KMS-11 (cell line): ENCODE measurements around the gene STX18.

Source experiments
- H2AFZ ChIP-seq: fragments of 200-600 bp; sonication (generic); 2 replicates; pipeline ENCODE4 v1.6.1; 2016; ENCODE audit warnings: antibody characterized with exemption, mixed run types, low read depth
- H3K27ac ChIP-seq: fragments of 200-600 bp; sonication (generic); 2 replicates; pipeline ENCODE4 v1.6.1; 2016; ENCODE audit warnings: mild to moderate bottlenecking, mixed run types
- H3K27me3 ChIP-seq: fragments of 200-600 bp; sonication (generic); 2 replicates; pipeline ENCODE4 v1.6.1; 2017; ENCODE audit warnings: mild to moderate bottlenecking, low read depth, mixed run types, moderate library complexity; ENCODE audit not compliant: insufficient read depth
- H3K36me3 ChIP-seq: fragments of 200-600 bp; sonication (generic); 2 replicates; pipeline ENCODE4 v1.6.1; 2017; ENCODE audit warnings: mild to moderate bottlenecking, mixed run types; ENCODE audit not compliant: insufficient read depth
- H3K4me1 ChIP-seq: fragments of 200-600 bp; sonication (generic); 2 replicates; pipeline ENCODE4 v1.6.1; 2016; ENCODE audit warnings: mild to moderate bottlenecking, low read depth, mixed run types; ENCODE audit not compliant: poor library complexity, severe bottlenecking
- H3K4me2 ChIP-seq: fragments of 200-600 bp; sonication (generic); 2 replicates; pipeline ENCODE4 v1.7.0; 2016; ENCODE audit warnings: mild to moderate bottlenecking, mixed run types
- H3K4me3 ChIP-seq: fragments of 200-600 bp; sonication (generic); IDR thresholded peaks from 2 replicates; pipeline ENCODE4 v1.6.1; 2017; ENCODE audit warnings: low read depth, low read length, mixed read lengths; ENCODE audit not compliant: insufficient read depth
- H3K79me2 ChIP-seq: fragments of 200-600 bp; sonication (generic); 2 replicates; pipeline ENCODE4 v1.6.1; 2016; ENCODE audit warnings: low read depth, mixed run types; ENCODE audit not compliant: insufficient read depth
- H3K9ac ChIP-seq: fragments of 200-600 bp; sonication (generic); 2 replicates; pipeline ENCODE4 v1.6.1; 2016; ENCODE audit warnings: mild to moderate bottlenecking, mixed run types
- H4K20me1 ChIP-seq: fragments of 200-600 bp; sonication (generic); 2 replicates; pipeline ENCODE4 v1.6.1; 2016; ENCODE audit warnings: mild to moderate bottlenecking, mixed run types; ENCODE audit not compliant: insufficient read depth
- CTCF ChIP-seq: fragments of 200-600 bp; sonication (generic); conservative IDR thresholded peaks from 2 replicates; pipeline ENCODE4 v1.6.1; 2017; ENCODE audit warnings: low read depth, mild to moderate bottlenecking, antibody characterized with exemption, low read length, moderate library complexity, mixed read lengths

STX18 gene

GRCh38 chr4:4437798-4438470, 103.9 kb downstream of the STX18 start:
- Histone ChIP-seq H3K4me2 (no peak overlapping the region), H2AFZ (no peak overlapping the region), H3K27me3 (no peaks in the 10 kb centered on the region), H3K27ac (no peak overlapping the region), H3K9ac (no peak overlapping the region), H3K79me2 (no peaks in the 10 kb centered on the region), H4K20me1 (no peaks in the 10 kb centered on the region), H3K36me3 (no peaks in the 10 kb centered on the region), H3K4me3 (no peak overlapping the region), H3K4me1 (no peaks in the 10 kb centered on the region)
- TF ChIP-seq CTCF, result no peak

GRCh38 chr4:4436244-4436823, 105.5 kb downstream of the STX18 start:
- Histone ChIP-seq H2AFZ (no peak overlapping the region), H3K27ac (no peak overlapping the region), H3K79me2 (no peaks in the 10 kb centered on the region), H4K20me1 (no peaks in the 10 kb centered on the region), H3K9ac (no peak overlapping the region), H3K4me2 (no peak overlapping the region), H3K27me3 (no peaks in the 10 kb centered on the region), H3K4me1 (no peaks in the 10 kb centered on the region), H3K36me3 (no peaks in the 10 kb centered on the region), H3K4me3 (no peak overlapping the region)
- TF ChIP-seq CTCF, result no peak

- Histone ChIP-seq H3K9ac (no peak overlapping the region), H3K4me1 (peaks cover 7% of the 10 kb centered on the region), H3K4me2 (no peak overlapping the region), H3K27me3 (no peaks in the 10 kb centered on the region), H3K27ac (no peak overlapping the region), H2AFZ (no peak overlapping the region), H3K79me2 (no peaks in the 10 kb centered on the region), H3K4me3 (no peak overlapping the region), H4K20me1 (no peaks in the 10 kb centered on the region), H3K36me3 (no peaks in the 10 kb centered on the region)
- no peak for TF ChIP-seq CTCF
Observed at GRCh38 chr4:4433941-4434340, 107.9 kb downstream of the STX18 start.

- Histone ChIP-seq H3K4me1 (peaks cover 7% of the 10 kb centered on the region), H3K27ac (no peak overlapping the region), H3K4me3 (no peak overlapping the region), H3K79me2 (no peaks in the 10 kb centered on the region), H3K4me2 (no peak overlapping the region), H3K36me3 (no peaks in the 10 kb centered on the region), H2AFZ (no peak overlapping the region), H3K9ac (no peak overlapping the region), H3K27me3 (no peaks in the 10 kb centered on the region), H4K20me1 (no peaks in the 10 kb centered on the region)
- no peak for TF ChIP-seq CTCF
Observed at GRCh38 chr4:4432341-4433125, 109.3 kb downstream of the STX18 start.
